Activated naive CD4-positive, alpha-beta T cell treated with anti-CD3 and anti-CD28 coated beads for 36 hours (primary cell): Measurements from ENCODE around the gene TOP2B. TPM values are rescaled to one million over a fixed set of nuclear protein-coding genes. Genes with fewer than 3 reads are reported as not detected.

Source experiments
- CTCF ChIA-PET: fragments of 350-600 bp; sonication (Branson Sonifier 250); formaldehyde crosslinking; loops from one replicate; lab custom pipeline; 2021; ENCODE audit warnings: antibody characterized with exemption; lab: Charles Lee
- DNase-seq: peaks from one replicate; pipeline ENCODE4 v3.0.0-alpha.2; 2020
- H3K27ac Mint-ChIP-seq: one replicate; pipeline ENCODE4 v1.8.0; 2021; ENCODE audit warnings: mild to moderate bottlenecking, mixed read lengths
- H3K27me3 Mint-ChIP-seq: one replicate; pipeline ENCODE4 v1.8.0; 2021; ENCODE audit warnings: low read depth, mixed read lengths
- H3K36me3 Mint-ChIP-seq: one replicate; pipeline ENCODE4 v1.8.0; 2021; ENCODE audit warnings: low read depth, mixed read lengths
- H3K4me1 Mint-ChIP-seq: one replicate; pipeline ENCODE4 v1.8.0; 2021; ENCODE audit warnings: low read depth, mixed read lengths
- H3K4me3 Mint-ChIP-seq: one replicate; pipeline ENCODE4 v1.8.0; 2021; ENCODE audit warnings: mild to moderate bottlenecking, moderate library complexity, mixed read lengths
- H3K9me3 Mint-ChIP-seq: one replicate; pipeline ENCODE4 v1.8.0; 2021; ENCODE audit warnings: mixed read lengths
- intact Hi-C: fragments of 100-400 bp; cut with micrococcal nuclease; formaldehyde crosslinking; loops from one replicate; pipeline ENCODE4 v1.15.1; 2023
- total RNA-seq, 2 experiments: library from RNA; stranded (reverse); gene quantifications; one replicate each; pipeline ENCODE4 v1.2.3, GENCODE V29; 2021

Gene TOP2B
- total RNA-seq, 2 experiments from 2014 or later = 113 to 114 TPM

DNA sequence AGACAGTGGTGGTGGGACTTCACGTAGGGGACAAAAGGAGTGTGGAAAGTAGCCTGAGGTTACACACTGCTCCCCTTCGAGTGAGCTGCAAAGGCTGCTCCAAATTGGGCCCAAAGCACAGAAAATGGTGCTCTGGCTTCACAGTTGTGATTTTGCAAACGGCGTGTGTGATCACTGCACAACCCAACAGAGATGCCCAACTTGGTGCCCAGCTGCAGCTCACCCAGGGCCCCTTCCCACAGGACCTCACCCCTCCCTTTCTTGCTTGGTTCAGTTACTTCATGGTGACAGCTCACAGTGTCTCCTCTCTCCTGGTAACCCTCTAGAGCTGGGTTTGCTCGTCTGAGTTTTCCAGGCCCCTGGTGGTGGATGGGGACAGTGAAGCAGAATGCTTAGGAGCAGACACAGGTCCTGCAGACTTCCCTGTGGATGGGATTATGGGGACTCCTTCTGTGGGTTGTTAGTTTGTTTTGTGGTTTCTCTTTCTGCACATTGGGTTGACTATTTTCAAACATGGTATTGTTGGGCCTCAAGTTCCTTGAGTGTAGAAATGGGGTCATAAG, 98.3 kb downstream of the TOP2B start:
- no peak overlapping the region for H3K4me3 Mint-ChIP-seq
- H3K27me3 Mint-ChIP-seq = no peaks in the 10 kb centered on the region
- no peaks in the 10 kb centered on the region for H3K4me1 Mint-ChIP-seq
- H3K27ac Mint-ChIP-seq = no peak overlapping the region
- CTCF ChIA-PET = interaction anchor here (0.6 to 1.0 kb wide), 3 partner anchors 20 to 195 kb away, joined by 4 to 6 read pairs (median 4); no protein-coding TSS in a partner anchor
- intact Hi-C loops = no loop called here
- no peak for DNase-seq
- H3K36me3 Mint-ChIP-seq = no peaks in the 10 kb centered on the region
- H3K9me3 Mint-ChIP-seq = no peaks in the 10 kb centered on the region

DNA sequence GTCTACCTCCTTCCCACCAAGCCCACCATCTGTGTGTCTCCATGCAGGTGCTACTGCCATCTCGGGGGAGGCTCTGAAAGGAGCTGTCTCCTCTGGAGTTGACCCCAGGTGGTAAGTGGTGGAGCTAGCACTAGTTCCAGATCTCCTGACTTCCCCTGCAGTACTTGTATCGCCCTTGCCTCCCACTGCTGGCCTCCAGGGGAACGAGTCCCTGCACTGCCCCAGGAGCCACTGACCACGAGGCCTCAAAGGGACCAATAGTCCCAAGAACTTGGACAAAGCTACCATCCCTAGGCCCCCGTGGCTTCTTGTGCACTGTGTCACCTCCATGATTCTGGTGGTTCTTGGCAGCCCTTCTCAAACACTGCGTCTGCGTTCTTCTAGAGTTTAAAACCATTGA, 98.9 kb downstream of the TOP2B start:
- CTCF ChIA-PET = interaction anchor here (1.0 kb wide), 1 partner anchor 28 kb away, joined by 6 read pairs; no protein-coding TSS in a partner anchor
- intact Hi-C loops = no loop called here
- Mint-ChIP-seq H3K36me3 (no peaks in the 10 kb centered on the region), H3K27ac (no peak overlapping the region), H3K9me3 (no peaks in the 10 kb centered on the region), H3K4me3 (no peak overlapping the region), H3K27me3 (no peaks in the 10 kb centered on the region), H3K4me1 (no peaks in the 10 kb centered on the region)
- no peak for DNase-seq

DNA sequence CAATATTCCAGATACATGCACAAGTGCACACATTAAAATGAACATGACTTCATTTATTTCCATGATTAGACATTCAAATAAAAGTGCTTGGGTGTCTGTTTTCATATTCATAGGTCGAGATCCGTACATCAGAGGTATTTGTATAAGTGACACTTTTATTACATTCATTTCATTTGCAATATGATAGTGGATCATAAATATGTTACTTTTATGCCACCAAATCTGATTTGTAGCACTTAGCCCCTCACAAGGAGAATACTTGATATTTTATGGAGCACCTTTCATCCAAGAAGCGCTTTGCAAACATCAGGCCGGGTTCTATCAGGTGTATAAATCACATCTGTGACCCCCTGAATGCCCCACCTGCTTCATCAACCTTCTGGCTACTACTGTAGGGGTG, 100.6 kb downstream of the TOP2B start:
- Mint-ChIP-seq H3K9me3 (no peaks in the 10 kb centered on the region), H3K27ac (no peak overlapping the region), H3K36me3 (no peaks in the 10 kb centered on the region), H3K27me3 (no peaks in the 10 kb centered on the region), H3K4me3 (no peak overlapping the region), H3K4me1 (no peaks in the 10 kb centered on the region)
- CTCF ChIA-PET = interaction anchor here (0.9 kb wide), 1 partner anchor 31 kb away, joined by 4 read pairs; no protein-coding TSS in a partner anchor
- intact Hi-C loops = no loop called here
- no peak for DNase-seq

DNA sequence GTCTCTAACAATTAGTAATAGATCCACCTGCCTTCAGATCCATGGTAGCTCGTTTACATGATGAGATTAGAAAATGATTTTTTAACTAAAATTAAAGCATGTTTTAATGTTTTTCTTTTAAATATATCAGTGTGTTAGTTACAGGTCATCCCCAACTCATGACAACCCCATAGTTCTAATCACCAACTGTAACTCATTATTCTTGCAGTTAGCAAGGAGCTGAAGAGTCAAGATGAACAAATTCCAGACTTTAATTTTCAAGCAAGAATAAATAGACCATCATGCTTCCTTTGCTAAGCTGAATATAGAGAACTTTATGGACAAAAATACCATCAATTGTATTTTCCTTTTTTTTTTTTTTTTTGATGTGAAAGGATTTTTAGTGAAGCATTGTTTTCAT, 101.1 kb downstream of the TOP2B start:
- H3K9me3 Mint-ChIP-seq = no peaks in the 10 kb centered on the region
- CTCF ChIA-PET = interaction anchor here (0.9 kb wide), 1 partner anchor 31 kb away, joined by 4 read pairs; no protein-coding TSS in a partner anchor
- no peak overlapping the region for H3K4me3 Mint-ChIP-seq
- no peaks in the 10 kb centered on the region for H3K27me3 Mint-ChIP-seq
- intact Hi-C loops = no loop called here
- H3K36me3 Mint-ChIP-seq = no peaks in the 10 kb centered on the region
- no peak overlapping the region for H3K27ac Mint-ChIP-seq
- DNase-seq = no peak
- H3K4me1 Mint-ChIP-seq = no peaks in the 10 kb centered on the region

DNA sequence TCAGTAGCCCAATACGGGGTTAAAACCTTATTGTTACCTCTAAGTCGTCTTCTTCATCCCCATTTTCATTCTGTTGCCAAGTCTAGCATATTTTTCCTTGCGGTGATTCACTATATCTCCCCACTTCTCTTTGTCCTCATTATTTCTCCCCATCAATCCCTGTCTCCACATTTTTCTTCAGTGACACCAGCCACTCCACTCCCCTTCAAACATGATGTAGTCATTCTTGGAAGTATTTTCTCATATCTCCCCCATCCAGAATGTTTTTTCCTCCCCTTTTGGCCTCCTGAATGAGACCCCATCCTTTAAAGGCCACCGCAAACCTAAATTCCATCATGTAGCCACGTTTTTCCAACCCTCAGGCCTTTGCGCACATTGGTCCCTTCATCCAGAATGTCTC, 105.9 kb downstream of the TOP2B start:
- Mint-ChIP-seq H3K27me3 (no peaks in the 10 kb centered on the region), H3K4me1 (no peaks in the 10 kb centered on the region), H3K4me3 (no peak overlapping the region), H3K36me3 (no peaks in the 10 kb centered on the region), H3K27ac (no peak overlapping the region), H3K9me3 (no peaks in the 10 kb centered on the region)
- CTCF ChIA-PET = no interaction called here
- no peak for DNase-seq
- intact Hi-C loops = no loop called here

DNA sequence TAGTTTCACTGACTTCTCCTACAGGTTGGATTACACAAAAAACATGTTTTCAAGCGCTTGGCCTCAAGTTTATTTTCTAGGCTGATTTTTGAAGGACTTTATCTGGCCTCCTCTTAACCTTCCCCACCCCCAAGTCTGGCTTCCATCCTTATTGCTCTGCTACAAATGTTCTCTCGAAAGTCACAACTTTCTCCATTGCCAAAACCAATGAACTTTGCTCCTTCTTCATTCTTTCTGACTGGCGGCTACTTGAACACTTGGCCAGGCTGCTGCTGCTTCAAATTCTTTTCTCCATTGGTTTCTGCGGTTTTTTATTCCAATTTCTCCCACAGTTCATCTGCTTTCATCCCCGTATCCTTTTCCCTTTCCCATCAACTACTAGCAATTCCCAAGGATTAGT, 106.6 kb downstream of the TOP2B start:
- intact Hi-C loops = no loop called here
- H3K4me3 Mint-ChIP-seq = no peak overlapping the region
- no peaks in the 10 kb centered on the region for H3K27me3 Mint-ChIP-seq
- H3K36me3 Mint-ChIP-seq = no peaks in the 10 kb centered on the region
- no peak overlapping the region for H3K27ac Mint-ChIP-seq
- CTCF ChIA-PET = no interaction called here
- H3K4me1 Mint-ChIP-seq = no peaks in the 10 kb centered on the region
- DNase-seq = no peak
- H3K9me3 Mint-ChIP-seq = no peaks in the 10 kb centered on the region

DNA sequence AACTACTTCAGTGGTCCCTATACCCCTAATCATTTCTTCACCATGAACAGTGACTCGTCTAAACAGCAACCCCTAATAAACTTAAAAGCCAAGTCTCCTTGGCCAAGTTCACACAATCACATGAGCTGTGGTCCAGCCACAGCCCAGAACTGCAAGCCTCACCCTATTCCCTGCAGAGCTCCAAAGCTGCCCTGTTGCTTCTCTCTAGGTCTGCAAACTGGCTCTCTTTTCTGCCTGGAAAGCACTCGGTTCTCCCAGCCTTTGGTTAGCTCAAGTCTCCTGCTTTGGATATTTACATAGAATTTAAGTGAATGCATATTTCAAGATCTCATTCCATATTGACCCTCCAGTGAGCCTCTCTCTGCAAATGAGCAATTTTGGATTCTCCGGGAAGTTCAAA, 107.0 kb downstream of the TOP2B start:
- Mint-ChIP-seq H3K36me3 (no peaks in the 10 kb centered on the region), H3K27ac (no peak overlapping the region), H3K9me3 (no peaks in the 10 kb centered on the region), H3K27me3 (no peaks in the 10 kb centered on the region), H3K4me1 (no peaks in the 10 kb centered on the region), H3K4me3 (no peak overlapping the region)
- intact Hi-C loops = no loop called here
- DNase-seq = no peak
- CTCF ChIA-PET = no interaction called here

DNA sequence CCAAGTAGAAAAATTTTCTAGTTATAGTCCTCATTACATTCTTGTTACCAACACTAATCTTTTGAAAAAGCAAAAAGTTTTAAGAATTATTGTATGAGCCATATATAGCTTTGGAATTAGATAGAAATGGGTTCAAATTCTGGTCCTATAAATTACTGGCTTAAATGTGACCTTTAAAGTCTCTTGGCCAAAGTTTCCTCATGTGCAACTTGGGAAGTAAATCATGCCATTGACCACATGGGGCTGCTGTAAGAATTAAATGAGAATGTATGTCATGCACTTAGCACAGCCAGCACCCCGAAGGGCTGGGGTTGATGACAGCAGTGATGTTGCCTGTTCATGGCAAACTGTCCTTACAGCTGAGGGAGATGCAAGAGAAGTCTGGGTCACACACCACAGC, 108.3 kb downstream of the TOP2B start:
- Mint-ChIP-seq H3K27ac (no peak overlapping the region), H3K4me3 (no peak overlapping the region), H3K36me3 (no peaks in the 10 kb centered on the region), H3K27me3 (no peaks in the 10 kb centered on the region), H3K9me3 (no peaks in the 10 kb centered on the region), H3K4me1 (no peaks in the 10 kb centered on the region)
- no peak for DNase-seq
- CTCF ChIA-PET = no interaction called here
- intact Hi-C loops = no loop called here

DNA sequence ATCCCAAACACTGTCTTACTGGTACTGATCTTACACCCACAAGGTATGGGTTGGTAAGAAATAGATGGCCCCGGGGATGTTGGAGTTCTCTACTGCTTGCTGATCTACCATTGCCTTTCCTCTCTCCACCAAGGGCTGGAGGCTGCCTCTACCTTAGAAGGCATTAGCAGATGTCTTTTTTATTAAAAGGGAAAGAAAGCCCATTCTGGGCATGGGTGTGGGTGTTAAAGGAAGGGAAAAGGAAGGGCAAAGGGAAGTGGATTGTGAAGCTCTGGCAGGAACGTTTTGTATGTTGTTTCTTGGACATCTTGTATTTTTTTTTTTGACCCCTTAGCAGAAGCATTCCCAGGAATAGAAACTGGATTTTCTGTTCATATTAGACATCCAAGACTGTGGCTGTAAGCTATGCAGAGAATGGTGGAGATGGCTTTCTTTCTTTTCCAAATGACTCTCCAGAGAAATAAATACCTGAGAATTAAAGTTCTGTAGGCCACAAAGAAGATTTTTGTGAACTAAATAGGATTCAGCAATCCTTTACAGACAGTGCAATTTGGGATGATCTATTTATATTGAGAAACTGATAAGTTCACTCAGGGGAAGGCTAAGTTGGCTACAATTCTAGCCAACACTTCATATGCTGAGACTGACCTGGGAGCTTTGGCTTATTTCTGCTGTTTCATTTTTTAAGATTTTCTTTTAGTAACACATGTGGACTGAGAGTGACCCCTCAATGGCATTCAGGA, 108.8 kb downstream of the TOP2B start:
- H3K36me3 Mint-ChIP-seq = no peaks in the 10 kb centered on the region
- CTCF ChIA-PET = no interaction called here
- intact Hi-C loops = no loop called here
- no peaks in the 10 kb centered on the region for H3K27me3 Mint-ChIP-seq
- no peak for DNase-seq
- no peak overlapping the region for H3K27ac Mint-ChIP-seq
- H3K4me3 Mint-ChIP-seq = no peak overlapping the region
- H3K4me1 Mint-ChIP-seq = no peaks in the 10 kb centered on the region
- H3K9me3 Mint-ChIP-seq = no peaks in the 10 kb centered on the region

DNA sequence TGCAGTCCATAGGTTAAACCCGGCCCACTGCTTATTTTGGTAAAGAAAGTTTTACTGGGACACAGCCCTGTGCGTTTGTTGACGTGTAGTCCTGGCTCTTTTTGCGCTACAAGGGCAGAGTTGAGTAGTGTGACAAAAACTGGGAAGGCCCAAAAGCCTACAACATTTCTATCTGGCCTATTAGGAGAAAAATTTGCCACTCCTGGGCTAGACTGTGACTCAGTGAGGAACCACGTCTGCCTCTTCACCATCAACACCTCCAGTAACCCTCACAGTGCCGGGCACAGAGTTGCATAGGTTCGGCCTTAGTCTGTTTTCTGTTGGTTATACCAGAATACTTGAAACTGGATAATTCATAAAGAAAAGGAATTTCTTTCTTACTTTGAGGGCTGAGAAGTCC, 110.3 kb downstream of the TOP2B start:
- Mint-ChIP-seq H3K9me3 (no peaks in the 10 kb centered on the region), H3K4me1 (no peaks in the 10 kb centered on the region), H3K4me3 (no peak overlapping the region), H3K27ac (no peak overlapping the region), H3K27me3 (no peaks in the 10 kb centered on the region), H3K36me3 (no peaks in the 10 kb centered on the region)
- DNase-seq = no peak
- intact Hi-C loops = no loop called here
- CTCF ChIA-PET = no interaction called here

DNA sequence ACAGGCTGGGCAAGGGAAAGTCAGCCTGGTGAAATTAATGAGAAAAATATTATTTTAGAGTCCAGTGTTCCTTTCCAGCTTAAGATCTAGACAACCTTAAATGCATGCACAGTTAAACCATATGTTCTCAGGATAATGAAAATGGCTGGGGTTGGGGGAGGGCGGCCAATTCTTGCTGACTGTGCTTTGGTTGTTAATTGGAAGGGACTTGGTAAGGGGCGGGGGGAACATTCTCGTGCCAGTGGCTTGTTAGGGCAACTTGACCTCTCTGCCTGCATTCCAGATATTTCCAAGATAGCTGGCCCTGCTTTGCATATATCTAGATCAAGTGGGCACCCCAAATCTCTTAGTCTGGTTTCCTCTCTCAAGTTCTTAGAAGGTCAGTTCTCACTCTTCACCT, 112.5 kb downstream of the TOP2B start:
- Mint-ChIP-seq H3K27ac (no peak overlapping the region), H3K9me3 (no peaks in the 10 kb centered on the region), H3K4me3 (no peak overlapping the region), H3K4me1 (no peaks in the 10 kb centered on the region), H3K27me3 (no peaks in the 10 kb centered on the region), H3K36me3 (no peaks in the 10 kb centered on the region)
- CTCF ChIA-PET = interaction anchor here (0.6 kb wide), 1 partner anchor 1812 kb away, joined by 6 read pairs; no protein-coding TSS in a partner anchor
- no peak for DNase-seq
- intact Hi-C loops = no loop called here

DNA sequence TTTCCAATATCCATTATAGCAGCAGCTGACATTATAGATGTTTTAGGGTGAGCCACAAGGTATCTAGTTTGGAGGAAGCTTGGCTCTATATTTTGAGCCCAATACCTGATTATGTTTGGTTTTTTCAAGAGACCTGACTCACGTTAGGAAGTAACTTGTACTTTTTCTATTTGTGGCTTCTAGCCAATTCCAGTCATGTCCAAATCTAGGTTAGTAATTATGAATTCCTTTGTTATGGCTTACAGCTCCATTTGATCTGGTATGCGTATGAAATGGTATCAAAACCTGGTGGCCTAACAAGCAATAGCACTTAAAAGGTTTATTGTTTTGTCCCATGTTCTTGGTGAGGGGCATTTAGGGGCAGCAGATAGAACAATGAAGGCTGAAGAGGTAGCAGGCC, 115.9 kb downstream of the TOP2B start:
- CTCF ChIA-PET = interaction anchor here (1.2 kb wide), 1 partner anchor 16 kb away, joined by 3 read pairs; no protein-coding TSS in a partner anchor
- Mint-ChIP-seq H3K4me1 (no peaks in the 10 kb centered on the region), H3K27ac (no peak overlapping the region), H3K4me3 (no peak overlapping the region), H3K9me3 (no peaks in the 10 kb centered on the region), H3K27me3 (peaks cover 4% of the 10 kb centered on the region), H3K36me3 (no peaks in the 10 kb centered on the region)
- no peak for DNase-seq
- intact Hi-C loops = no loop called here
